Activated CD4-positive, alpha-beta T cell treated with anti-CD3 and anti-CD28 coated beads, Interleukin-2, amount 10 ng/mL, durations not matched to agents 24 days and 14 days (primary cell): ENCODE data around the gene MED8. TPM values are rescaled to one million over a fixed set of nuclear protein-coding genes. Genes with fewer than 3 reads are reported as not detected.
"Not testable (repeated sequence)": the region's sequence is repeated elsewhere in the genome, so short reads cannot be mapped to it uniquely, and the experiment has no call there.

Source experiments
- DNase-seq: peaks from one replicate; pipeline ENCODE4 v3.0.0; 2022
- H3K27ac Mint-ChIP-seq: one replicate; pipeline ENCODE4 v1.8.0; 2022; ENCODE audit warnings: mild to moderate bottlenecking, mixed read lengths
- H3K27me3 Mint-ChIP-seq: one replicate; pipeline ENCODE4 v1.8.0; 2022; ENCODE audit warnings: mixed read lengths
- H3K36me3 Mint-ChIP-seq: one replicate; pipeline ENCODE4 v1.8.0; 2022; ENCODE audit warnings: low read depth, mild to moderate bottlenecking, mixed read lengths
- H3K4me1 Mint-ChIP-seq: one replicate; pipeline ENCODE4 v1.8.0; 2021; ENCODE audit warnings: mixed read lengths
- H3K4me3 Mint-ChIP-seq: one replicate; pipeline ENCODE4 v1.8.0; 2022; ENCODE audit warnings: mild to moderate bottlenecking, moderate library complexity, mixed read lengths
- H3K9me3 Mint-ChIP-seq: one replicate; pipeline ENCODE4 v1.8.0; 2021; ENCODE audit warnings: mixed read lengths
- intact Hi-C: fragments of 100-400 bp; cut with micrococcal nuclease; formaldehyde crosslinking; loops from one replicate; pipeline ENCODE4 v1.15.1; 2023
- total RNA-seq: library from RNA; stranded (reverse); gene quantifications from 2 replicates; pipeline ENCODE4 v1.2.3, GENCODE V29; 2022

MED8 gene
- total RNA-seq, 1 donor from 2014 or later, result 45.1 TPM

DNA sequence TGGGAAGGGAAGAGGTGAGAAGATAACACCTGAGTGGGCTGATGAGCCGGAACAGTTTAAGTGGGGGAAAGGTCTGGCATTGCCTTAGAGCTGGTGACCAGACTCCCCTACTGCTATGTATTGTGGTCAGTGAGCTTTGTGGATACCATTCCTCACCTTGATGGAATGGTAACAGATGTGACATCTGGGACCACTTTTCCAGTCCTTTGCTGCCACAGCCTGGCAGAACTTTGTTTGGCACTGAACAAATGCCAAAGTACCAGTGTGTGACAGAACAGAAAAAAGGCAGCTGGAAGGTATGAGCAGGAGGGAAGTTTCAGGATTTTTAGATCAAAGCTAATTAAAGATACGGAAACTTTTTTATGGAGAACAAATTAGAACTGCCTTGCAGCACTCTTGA lies 6.2 kb downstream of the MED8 start:
- Mint-ChIP-seq H3K27me3 (no peaks in the 10 kb centered on the region), H3K27ac (no peak overlapping the region), H3K36me3 (peaks cover 62% of the 10 kb centered on the region), H3K4me3 (no peak overlapping the region), H3K4me1 (peaks cover 17% of the 10 kb centered on the region), H3K9me3 (no peaks in the 10 kb centered on the region)
- DNase-seq, result no peak
- intact Hi-C loops, result no loop called here

DNA sequence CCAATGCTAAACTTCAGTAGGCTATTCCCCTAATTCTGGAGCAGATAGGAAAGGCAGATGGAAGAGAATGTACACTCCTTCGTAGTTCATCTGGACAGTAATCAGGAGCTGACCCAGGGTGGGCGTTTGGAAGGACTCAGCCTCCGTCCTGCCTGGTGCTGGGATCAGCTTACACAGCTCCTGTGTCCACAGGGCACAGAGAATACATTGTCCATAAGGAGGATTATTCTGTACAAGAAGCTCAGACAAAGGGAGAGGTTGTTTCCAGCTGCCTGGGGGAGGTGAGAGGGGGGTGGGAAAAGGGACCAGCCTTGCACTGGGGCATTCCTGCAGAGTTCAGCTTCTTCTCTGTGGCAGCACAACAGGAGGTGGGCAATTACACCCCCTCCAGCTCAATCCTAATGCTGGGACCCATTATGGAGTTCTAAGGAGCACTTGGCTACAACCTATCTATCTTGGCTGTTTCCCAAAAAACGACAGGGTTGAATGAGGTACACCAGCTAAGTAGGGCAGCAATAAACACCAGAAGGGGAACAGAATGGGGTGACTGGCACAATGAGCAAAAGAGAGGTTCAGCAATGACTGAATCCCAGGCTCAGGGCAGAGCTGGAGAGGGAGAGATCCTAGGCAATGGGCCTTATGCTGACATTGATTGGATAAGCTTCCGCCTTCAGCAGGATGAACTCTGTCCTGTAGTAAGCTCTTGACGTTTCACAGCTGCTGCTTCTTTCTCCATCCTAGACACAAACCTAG lies 7.4 kb downstream of the MED8 start:
- Mint-ChIP-seq H3K27ac (no peak overlapping the region), H3K36me3 (peaks cover 63% of the 10 kb centered on the region), H3K4me1 (peaks cover 11% of the 10 kb centered on the region), H3K9me3 (no peaks in the 10 kb centered on the region), H3K4me3 (no peak overlapping the region), H3K27me3 (no peaks in the 10 kb centered on the region)
- intact Hi-C loops, result no loop called here
- no peak for DNase-seq

GRCh38 chr1:43381612-43382011 lies 8.0 kb downstream of the MED8 start:
- Mint-ChIP-seq H3K9me3 (no peaks in the 10 kb centered on the region), H3K4me3 (no peak overlapping the region), H3K36me3 (peaks cover 61% of the 10 kb centered on the region), H3K27me3 (no peaks in the 10 kb centered on the region), H3K27ac (no peak overlapping the region), H3K4me1 (peaks cover 9% of the 10 kb centered on the region)
- no peak for DNase-seq
- intact Hi-C loops, result no loop called here

DNA sequence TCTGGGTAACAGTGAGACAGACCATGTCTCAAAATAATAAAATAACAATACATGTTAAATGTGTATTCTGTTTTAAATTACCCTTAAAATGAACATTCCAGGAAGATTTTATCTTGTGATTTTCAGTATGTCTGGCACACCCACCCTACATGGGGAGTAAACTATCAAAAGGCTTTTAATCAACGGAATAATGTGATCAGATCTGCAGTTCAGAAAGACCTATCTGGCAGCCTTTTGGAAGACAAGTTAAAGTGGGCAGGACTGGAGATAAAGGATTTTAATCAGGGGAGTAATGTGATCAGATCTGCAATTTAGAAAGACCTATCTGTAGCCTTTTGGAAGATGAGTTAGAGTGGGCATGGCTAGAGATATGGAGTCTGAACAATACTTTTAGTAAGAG lies 10.1 kb downstream of the MED8 start:
- peaks cover 6% of the 10 kb centered on the region for H3K4me1 Mint-ChIP-seq
- no peaks in the 10 kb centered on the region for H3K27me3 Mint-ChIP-seq
- H3K9me3 Mint-ChIP-seq, result no peaks in the 10 kb centered on the region
- H3K36me3 Mint-ChIP-seq, result peaks cover 50% of the 10 kb centered on the region
- DNase-seq, result no peak
- no peak overlapping the region for H3K4me3 Mint-ChIP-seq
- intact Hi-C loops, result no loop called here
- H3K27ac Mint-ChIP-seq, result no peak overlapping the region

DNA sequence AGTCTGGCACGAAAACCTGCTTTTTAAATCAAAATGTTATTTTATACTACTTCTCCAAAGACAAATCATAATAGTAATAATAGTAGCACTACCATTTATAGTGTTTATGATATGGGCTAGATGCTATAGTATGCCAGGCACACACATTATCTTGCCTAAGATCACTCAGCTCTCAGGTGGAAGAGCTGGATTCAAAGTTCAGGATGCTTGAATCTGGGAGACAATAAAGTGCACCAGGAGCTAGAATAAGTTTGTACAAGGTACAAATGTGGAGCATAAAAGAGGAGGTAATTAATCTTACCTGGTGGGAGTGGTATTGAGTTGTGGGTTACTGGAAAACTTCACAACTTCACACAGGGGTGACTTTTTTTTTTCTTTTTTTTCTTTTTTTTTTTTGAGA lies 11.8 kb downstream of the MED8 start:
- H3K27me3 Mint-ChIP-seq, result no peaks in the 10 kb centered on the region
- H3K9me3 Mint-ChIP-seq, result no peaks in the 10 kb centered on the region
- intact Hi-C loops, result no loop called here
- peaks cover 6% of the 10 kb centered on the region for H3K4me1 Mint-ChIP-seq
- peaks cover 36% of the 10 kb centered on the region for H3K36me3 Mint-ChIP-seq
- no peak overlapping the region for H3K27ac Mint-ChIP-seq
- no peak overlapping the region for H3K4me3 Mint-ChIP-seq
- no peak for DNase-seq

DNA sequence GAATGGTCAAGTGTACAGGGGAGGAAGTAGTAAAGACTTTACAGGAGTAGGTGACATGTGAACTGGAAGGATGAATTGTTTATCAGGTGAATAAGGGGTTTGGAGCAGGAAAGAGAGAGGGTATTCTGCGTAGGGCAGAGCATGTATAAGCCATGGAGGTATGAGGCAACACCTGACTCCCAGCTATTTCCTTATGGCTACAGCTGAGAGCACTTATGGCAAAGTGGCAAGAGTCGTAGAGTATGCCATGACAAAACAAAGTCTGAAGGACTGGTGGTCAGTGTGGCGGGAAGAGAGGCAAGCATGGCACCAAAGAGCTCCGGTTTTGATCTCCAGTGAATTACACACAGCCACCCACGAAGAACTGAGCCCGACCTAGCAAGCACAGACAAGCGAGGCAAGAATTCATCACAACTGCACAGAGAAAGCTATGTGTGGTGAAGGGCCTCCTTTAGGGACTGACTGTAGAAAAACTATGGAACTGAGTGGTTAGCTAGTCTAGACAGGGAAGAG lies 12.8 kb downstream of the MED8 start:
- Mint-ChIP-seq H3K4me3 (no peak overlapping the region), H3K27ac (no peak overlapping the region), H3K9me3 (no peaks in the 10 kb centered on the region), H3K36me3 (peaks cover 31% of the 10 kb centered on the region), H3K4me1 (peaks cover 4% of the 10 kb centered on the region), H3K27me3 (no peaks in the 10 kb centered on the region)
- DNase-seq, result no peak
- intact Hi-C loops, result no loop called here

GRCh38 chr1:43373066-43373940 lies 16.3 kb downstream of the MED8 start:
- Mint-ChIP-seq H3K9me3 (no peaks in the 10 kb centered on the region), H3K27ac (no peak overlapping the region), H3K4me1 (peaks cover 9% of the 10 kb centered on the region), H3K4me3 (no peak overlapping the region), H3K27me3 (no peaks in the 10 kb centered on the region), H3K36me3 (peaks cover 20% of the 10 kb centered on the region)
- DNase-seq, result no peak
- intact Hi-C loops, result no loop called here

DNA sequence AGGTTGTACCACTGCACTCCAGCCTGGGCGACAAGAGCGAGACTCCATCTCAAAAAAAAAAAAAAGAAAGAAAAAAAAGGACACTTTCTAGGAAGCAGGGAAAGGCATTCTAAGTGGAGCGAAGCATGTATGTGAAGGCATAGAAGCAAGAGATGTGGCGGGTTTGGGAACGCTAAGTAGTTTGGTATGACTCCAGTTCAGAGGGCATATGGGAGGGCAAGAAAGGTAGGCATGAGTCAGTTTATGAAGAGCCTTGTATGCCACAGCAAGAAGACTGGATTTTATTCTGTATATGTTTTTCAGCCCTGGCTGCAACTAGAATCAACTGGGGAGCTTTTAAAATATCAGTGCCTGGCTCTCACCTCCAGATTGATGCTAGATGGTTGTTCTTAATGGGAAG lies 17.4 kb downstream of the MED8 start:
- intact Hi-C loops, result no loop called here
- Mint-ChIP-seq H3K9me3 (no peaks in the 10 kb centered on the region), H3K4me1 (peaks cover 11% of the 10 kb centered on the region), H3K27ac (no peak overlapping the region), H3K4me3 (no peak overlapping the region), H3K36me3 (peaks cover 18% of the 10 kb centered on the region), H3K27me3 (no peaks in the 10 kb centered on the region)
- DNase-seq, result no peak

DNA sequence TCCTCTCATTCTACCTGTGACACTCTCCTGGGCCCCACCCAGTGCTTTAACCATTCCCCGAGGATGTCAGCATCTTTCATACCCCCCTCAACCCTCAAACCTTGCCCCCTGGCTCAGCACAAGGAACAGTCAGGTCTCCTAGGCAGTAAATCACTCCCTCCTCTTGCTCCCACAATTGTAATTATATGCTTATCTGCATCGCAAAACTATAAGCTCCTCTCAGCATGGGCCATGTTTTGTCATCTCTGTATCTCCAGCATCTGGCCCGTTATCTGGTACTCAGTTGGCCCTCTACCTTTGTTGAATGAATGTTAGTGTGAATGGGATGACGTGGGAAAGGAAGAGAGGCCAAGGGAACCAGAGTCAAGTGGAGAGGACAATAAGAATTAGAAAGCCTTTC lies 19.0 kb downstream of the MED8 start:
- Mint-ChIP-seq H3K9me3 (no peaks in the 10 kb centered on the region), H3K4me1 (peaks cover 20% of the 10 kb centered on the region), H3K4me3 (no peak overlapping the region), H3K27me3 (no peaks in the 10 kb centered on the region), H3K27ac (peak overlapping the region; percentile 36), H3K36me3 (peaks cover 18% of the 10 kb centered on the region)
- intact Hi-C loops, result no loop called here
- DNase-seq, result no peak

- not testable (repeated sequence) for H3K27ac Mint-ChIP-seq, H3K4me3 Mint-ChIP-seq, DNase-seq, H3K27me3 Mint-ChIP-seq, H3K9me3 Mint-ChIP-seq
- intact Hi-C loops, result loop anchor here (5.0 to 10.0 kb wide), 4 partner anchors 197 to 605 kb away; partner anchors contain the start of genes ATP6V0B, B4GALT2, CFAP57 and DPH2
- H3K4me1 Mint-ChIP-seq, result peaks cover 26% of the 10 kb centered on the region
- peaks cover 23% of the 10 kb centered on the region for H3K36me3 Mint-ChIP-seq
Observed at GRCh38 chr1:43369779-43370178, 19.8 kb downstream of the MED8 start.

- Mint-ChIP-seq H3K9me3 (no peaks in the 10 kb centered on the region), H3K27ac (peak overlapping the region; percentile 96), H3K4me1 (peaks cover 28% of the 10 kb centered on the region), H3K4me3 (peak overlapping the region; percentile 100), H3K36me3 (peaks cover 34% of the 10 kb centered on the region), H3K27me3 (no peaks in the 10 kb centered on the region)
- DNase-seq, result no peak
- intact Hi-C loops, result loop anchor here (1.0 to 10.0 kb wide), 7 partner anchors 10 to 606 kb away; partner anchors contain the start of genes ATP6V0B, B4GALT2, CDC20 and CFAP57
Observed at GRCh38 chr1:43368646-43369020, 21.0 kb downstream of the MED8 start.

GRCh38 chr1:43367904-43368645 lies 21.5 kb downstream of the MED8 start, which contains the start of gene ELOVL1:
ELOVL1 (minus strand) TSS chr1:43368011; CDS start chr1:43365609, 2,402 bp downstream.
- no peaks in the 10 kb centered on the region for H3K9me3 Mint-ChIP-seq
- H3K36me3 Mint-ChIP-seq, result peaks cover 37% of the 10 kb centered on the region
- no peaks in the 10 kb centered on the region for H3K27me3 Mint-ChIP-seq
- peak; percentile 96 for DNase-seq
- H3K27ac Mint-ChIP-seq, result peak within 1 kb of the TSS; percentile 96
- H3K4me1 Mint-ChIP-seq, result peaks cover 30% of the 10 kb centered on the region
- peak within 1 kb of the TSS; percentile 100 for H3K4me3 Mint-ChIP-seq
- intact Hi-C loops, result loop anchor here (1.0 to 10.0 kb wide), 7 partner anchors 10 to 607 kb away; partner anchors contain the start of genes ATP6V0B, B4GALT2, CDC20 and CFAP57
